ENCODE results near the gene IRF2BP2. TPM values are rescaled to one million over a fixed set of nuclear protein-coding genes. Genes with fewer than 3 reads are reported as not detected.
A peak's percentile ranks its signal among the peaks of the same experiment; 100 is the strongest.

Gene IRF2BP2
- total and polyA plus RNA-seq, 2 of the 13 experiments (the other 11 are each of a cell fraction or from before 2014, with no cell fraction given), result 140 to 147 TPM

DNA sequence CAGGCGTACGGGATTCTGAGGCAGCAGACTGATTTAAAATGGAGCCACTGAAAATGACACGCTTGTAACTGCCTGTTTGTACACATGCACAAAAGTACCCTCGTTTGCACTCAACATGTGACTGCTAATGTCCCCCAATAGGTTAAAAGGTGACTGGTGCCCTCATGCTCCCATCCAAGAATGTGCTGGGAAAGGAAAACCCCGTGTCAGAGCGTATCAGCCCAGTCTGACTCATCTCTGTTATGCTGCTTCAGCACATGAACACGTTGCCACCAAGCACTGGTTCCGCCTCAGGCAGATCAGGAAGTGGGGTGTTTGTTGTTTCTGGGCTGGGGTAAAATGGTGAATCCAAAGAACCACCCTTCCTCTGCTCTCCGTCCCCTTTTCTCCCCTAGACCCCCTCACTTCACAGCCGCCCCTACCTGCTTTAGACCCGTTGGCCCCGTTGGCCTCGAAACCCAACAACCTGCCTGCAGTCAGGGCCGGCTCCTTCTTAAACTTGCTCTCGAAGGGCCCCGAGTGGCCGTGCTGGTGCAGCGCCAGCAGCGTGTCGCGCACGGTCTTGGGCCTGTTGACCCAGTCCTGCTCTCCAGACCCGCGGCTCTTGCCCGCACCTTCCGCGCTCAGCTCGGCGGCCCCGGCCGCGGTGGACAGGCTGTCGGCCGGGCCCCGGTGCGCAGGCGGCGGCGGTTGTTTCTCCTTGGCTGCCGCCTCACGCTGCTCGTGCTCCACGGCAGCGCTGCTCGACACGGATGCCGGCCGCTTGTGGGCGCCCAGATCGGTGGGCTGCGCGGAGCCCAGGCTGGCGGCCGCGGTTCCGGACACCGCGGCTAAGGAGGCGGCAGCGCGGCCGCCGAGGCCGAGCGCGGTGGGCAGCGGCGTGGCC lies 1.7 kb downstream of the IRF2BP2 start (continued):
- TF ChIP-seq, protein P1, sequence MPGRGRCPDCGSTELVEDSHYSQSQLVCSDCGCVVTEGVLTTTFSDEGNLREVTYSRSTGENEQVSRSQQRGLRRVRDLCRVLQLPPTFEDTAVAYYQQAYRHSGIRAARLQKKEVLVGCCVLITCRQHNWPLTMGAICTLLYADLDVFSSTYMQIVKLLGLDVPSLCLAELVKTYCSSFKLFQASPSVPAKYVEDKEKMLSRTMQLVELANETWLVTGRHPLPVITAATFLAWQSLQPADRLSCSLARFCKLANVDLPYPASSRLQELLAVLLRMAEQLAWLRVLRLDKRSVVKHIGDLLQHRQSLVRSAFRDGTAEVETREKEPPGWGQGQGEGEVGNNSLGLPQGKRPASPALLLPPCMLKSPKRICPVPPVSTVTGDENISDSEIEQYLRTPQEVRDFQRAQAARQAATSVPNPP (CRISPR knock-in tag; IDR thresholded peaks at IDR 0.05), result no peak
- TF ChIP-seq ZNF550 (CRISPR knock-in tag; IDR thresholded peaks at IDR 0.05; ENCODE audit: borderline replicate concordance) (peak; percentile 95; the same call in 1 of the 2 replicates), NONO (IDR thresholded peaks at IDR 0.05) (no peak), NONO (CRISPR knock-in tag; conservative IDR thresholded peaks at IDR 0.05) (peak; percentile 63), AGO1 (IDR thresholded peaks at IDR 0.05; ENCODE audit: low read depth, low read length, poor library complexity, severe bottlenecking) (no peak), PCBP1 (IDR thresholded peaks at IDR 0.05; ENCODE audit: borderline replicate concordance, low read depth, low read length) (0 out of 2 replicates have a peak, but pooled peaks have one; percentile 75), POLR2AphosphoS5 (IDR thresholded peaks at IDR 0.05; ENCODE audit: low read depth, low read length) (peak; percentile 75), TRIM24 (CRISPR knock-in tag; IDR thresholded peaks at IDR 0.05) (no peak), ZNF772 (CRISPR knock-in tag; IDR thresholded peaks at IDR 0.05) (no peak; the same call in 1 of the 2 replicates), BCL6 (CRISPR knock-in tag; IDR thresholded peaks at IDR 0.05) (peak; percentile 76), RBAK (CRISPR knock-in tag; IDR thresholded peaks at IDR 0.05) (no peak), ZBTB7B (CRISPR knock-in tag; IDR thresholded peaks at IDR 0.05) (0 out of 2 replicates have a peak, but pooled peaks have one; percentile 47), ZNF446 (CRISPR knock-in tag; IDR thresholded peaks at IDR 0.05) (peak; percentile 81; the same call in 1 of the 2 replicates), ZNF7 (CRISPR knock-in tag; IDR thresholded peaks at IDR 0.05) (no peak), CENPX (CRISPR knock-in tag; IDR thresholded peaks at IDR 0.05) (no peak), LCORL (IDR thresholded peaks at IDR 0.05) (no peak), LCORL (CRISPR knock-in tag; IDR thresholded peaks at IDR 0.05) (no peak), ZNF747 (CRISPR knock-in tag; IDR thresholded peaks at IDR 0.05; ENCODE audit: borderline replicate concordance) (no peak), NFIB (CRISPR knock-in tag; IDR thresholded peaks at IDR 0.05; ENCODE audit: borderline replicate concordance) (no peak), EHMT2 (IDR thresholded peaks at IDR 0.05; ENCODE audit: borderline replicate concordance, low read depth, low read length) (no peak), ZNF430 (CRISPR knock-in tag; IDR thresholded peaks at IDR 0.05) (peak; percentile 29; the same call in 1 of the 2 replicates)
- TF ChIP-seq, protein P2, sequence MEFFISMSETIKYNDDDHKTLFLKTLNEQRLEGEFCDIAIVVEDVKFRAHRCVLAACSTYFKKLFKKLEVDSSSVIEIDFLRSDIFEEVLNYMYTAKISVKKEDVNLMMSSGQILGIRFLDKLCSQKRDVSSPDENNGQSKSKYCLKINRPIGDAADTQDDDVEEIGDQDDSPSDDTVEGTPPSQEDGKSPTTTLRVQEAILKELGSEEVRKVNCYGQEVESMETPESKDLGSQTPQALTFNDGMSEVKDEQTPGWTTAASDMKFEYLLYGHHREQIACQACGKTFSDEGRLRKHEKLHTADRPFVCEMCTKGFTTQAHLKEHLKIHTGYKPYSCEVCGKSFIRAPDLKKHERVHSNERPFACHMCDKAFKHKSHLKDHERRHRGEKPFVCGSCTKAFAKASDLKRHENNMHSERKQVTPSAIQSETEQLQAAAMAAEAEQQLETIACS (CRISPR knock-in tag; IDR thresholded peaks at IDR 0.05), result peak; percentile 29
- TF ChIP-seq, protein P3, sequence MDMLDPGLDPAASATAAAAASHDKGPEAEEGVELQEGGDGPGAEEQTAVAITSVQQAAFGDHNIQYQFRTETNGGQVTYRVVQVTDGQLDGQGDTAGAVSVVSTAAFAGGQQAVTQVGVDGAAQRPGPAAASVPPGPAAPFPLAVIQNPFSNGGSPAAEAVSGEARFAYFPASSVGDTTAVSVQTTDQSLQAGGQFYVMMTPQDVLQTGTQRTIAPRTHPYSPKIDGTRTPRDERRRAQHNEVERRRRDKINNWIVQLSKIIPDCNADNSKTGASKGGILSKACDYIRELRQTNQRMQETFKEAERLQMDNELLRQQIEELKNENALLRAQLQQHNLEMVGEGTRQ (IDR thresholded peaks at IDR 0.05; ENCODE audit: low read depth, low read length), result peak; percentile 60
- TF ChIP-seq, protein P3 (CRISPR knock-in tag; IDR thresholded peaks at IDR 0.05; ENCODE audit: borderline replicate concordance), result no peak; the same call in 1 of the 2 replicates
- TF ChIP-seq, protein P4, sequence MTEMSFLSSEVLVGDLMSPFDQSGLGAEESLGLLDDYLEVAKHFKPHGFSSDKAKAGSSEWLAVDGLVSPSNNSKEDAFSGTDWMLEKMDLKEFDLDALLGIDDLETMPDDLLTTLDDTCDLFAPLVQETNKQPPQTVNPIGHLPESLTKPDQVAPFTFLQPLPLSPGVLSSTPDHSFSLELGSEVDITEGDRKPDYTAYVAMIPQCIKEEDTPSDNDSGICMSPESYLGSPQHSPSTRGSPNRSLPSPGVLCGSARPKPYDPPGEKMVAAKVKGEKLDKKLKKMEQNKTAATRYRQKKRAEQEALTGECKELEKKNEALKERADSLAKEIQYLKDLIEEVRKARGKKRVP (CRISPR knock-in tag; IDR thresholded peaks at IDR 0.05), result peak in 1 of 2 experiments; percentile 53; a peak in 1 of 4 replicates

All from HepG2 (cell line).